RWPE1 (cell line): ENCODE results near the gene SUN1.

ENCODE experiments used
- CTCF ChIA-PET: fragments of 350-600 bp; sonication (Branson Sonifier 250); formaldehyde crosslinking; extraction: SDS; loops from one replicate; lab custom pipeline; 2021; lab: Yijun Ruan, JAX
- POLR2A ChIA-PET: fragments of 400-600 bp; formaldehyde crosslinking; extraction: SDS; loops from one replicate; lab custom pipeline; 2020; ENCODE audit warnings: antibody characterized with exemption; ENCODE audit not compliant: low non-redundant PET; lab: Yijun Ruan, JAX
- DNase-seq: peaks from one replicate; pipeline ENCODE4 v3.0.0; 2012; ENCODE audit warnings: low spot score
- H3K27ac ChIP-seq: fragments of 450-650 bp; 2 replicates; pipeline ENCODE4 v1.5.1; 2017
- CTCF ChIP-seq: fragments of 450-650 bp; conservative IDR thresholded peaks from 2 replicates; pipeline ENCODE4 v1.5.1; 2017; ENCODE audit warnings: low read depth, mild to moderate bottlenecking

Gene SUN1

GRCh38 chr7:873367-874002 lies 41.2 kb downstream of the SUN1 start:
- DNase-seq = peak; percentile 84
- ChIA-PET CTCF (interaction anchor here (0.6 to 1.5 kb wide), 16 partner anchors 13 to 540 kb away, joined by 3 to 6 read pairs (median 4); partner anchors contain the start of gene SUN1), POLR2A (no interaction called here)
- peak overlapping the region; percentile 62 for H3K27ac ChIP-seq
- peak; percentile 99 for TF ChIP-seq CTCF

- ChIA-PET POLR2A (no interaction called here), CTCF (interaction anchor here (0.6 to 1.5 kb wide), 13 partner anchors 14 to 541 kb away, joined by 3 to 6 read pairs (median 4); partner anchors contain the start of gene SUN1)
- H3K27ac ChIP-seq = peak overlapping the region; percentile 62
- DNase-seq = no peak
- no peak for TF ChIP-seq CTCF
These were observed 41.9 kb downstream of the SUN1 start for GRCh38 chr7:874031-874749.

GRCh38 chr7:875051-875450 lies 42.8 kb downstream of the SUN1 start:
- H3K27ac ChIP-seq = peak overlapping the region; percentile 85
- ChIA-PET POLR2A (interaction anchor here (0.6 kb wide), 1 partner anchor 11 kb away, joined by 3 read pairs; no protein-coding TSS in a partner anchor), CTCF (interaction anchor here (1.4 kb wide), 1 partner anchor 89 kb away, joined by 4 read pairs; no protein-coding TSS in a partner anchor)
- DNase-seq = no peak
- TF ChIP-seq CTCF = no peak

GRCh38 chr7:875476-876076 lies 43.3 kb downstream of the SUN1 start:
- ChIA-PET CTCF (interaction anchor here (1.4 kb wide), 1 partner anchor 89 kb away, joined by 4 read pairs; no protein-coding TSS in a partner anchor), POLR2A (interaction anchor here (0.6 kb wide), 1 partner anchor 11 kb away, joined by 3 read pairs; no protein-coding TSS in a partner anchor)
- no peak for DNase-seq
- peak overlapping the region; percentile 85 for H3K27ac ChIP-seq
- no peak for TF ChIP-seq CTCF

GRCh38 chr7:876077-876971 lies 44.0 kb downstream of the SUN1 start, which contains the start of gene GET4:
GET4 (plus strand) TSS chr7:876554; CDS start chr7:876646, 92 bp downstream.
- DNase-seq = peak; percentile 86
- CTCF ChIA-PET = interaction anchor here (1.4 kb wide), 1 partner anchor 90 kb away, joined by 4 read pairs; no protein-coding TSS in a partner anchor
- peak within 1 kb of the TSS; percentile 85 for H3K27ac ChIP-seq
- TF ChIP-seq CTCF = no peak
- POLR2A ChIA-PET = no interaction called here
